WI38 (cell line): ENCODE data around the gene LIMS4.
"Not testable (repeated sequence)": the region's sequence is repeated elsewhere in the genome, so short reads cannot be mapped to it uniquely, and the experiment has no call there.

ENCODE experiments used
- H3K4me3 ChIP-seq: 2 replicates; pipeline ENCODE4 v1.5.1; 2011; ENCODE audit warnings: low read depth, mild to moderate bottlenecking, control low read depth, low read length

Gene LIMS4

GRCh38 chr2:110472171-110473058, at the start of gene LIMS4:
TSS of gene LIMS4 (minus strand) at chr2:110472816. CDS start at chr2:110472778, 38 bp downstream.
- not testable (repeated sequence) for H3K4me3 ChIP-seq

- H3K4me3 ChIP-seq, result not testable (repeated sequence)
Observed at GRCh38 chr2:110499755-110500377, 27.2 kb upstream of the LIMS4 start.

- not testable (repeated sequence) for H3K4me3 ChIP-seq
Observed at GRCh38 chr2:110496027-110496426, 23.4 kb upstream of the LIMS4 start.

- not testable (repeated sequence) for H3K4me3 ChIP-seq
Observed at GRCh38 chr2:110494488-110494887, 21.9 kb upstream of the LIMS4 start.

- not testable (repeated sequence) for H3K4me3 ChIP-seq
Observed at GRCh38 chr2:110488991-110489390, 16.4 kb upstream of the LIMS4 start.

- not testable (repeated sequence) for H3K4me3 ChIP-seq
Observed at GRCh38 chr2:110482697-110483096, 10.1 kb upstream of the LIMS4 start.

- H3K4me3 ChIP-seq, result not testable (repeated sequence)
Observed at GRCh38 chr2:110481200-110481599, 8.6 kb upstream of the LIMS4 start.

GRCh38 chr2:110480084-110480483, 7.5 kb upstream of the LIMS4 start:
- not testable (repeated sequence) for H3K4me3 ChIP-seq

GRCh38 chr2:110477370-110477769, 4.8 kb upstream of the LIMS4 start:
- not testable (repeated sequence) for H3K4me3 ChIP-seq

- not testable (repeated sequence) for H3K4me3 ChIP-seq
Observed at GRCh38 chr2:110476952-110477351, 4.3 kb upstream of the LIMS4 start.

- H3K4me3 ChIP-seq, result not testable (repeated sequence)
Observed at GRCh38 chr2:110475627-110476359, 3.2 kb upstream of the LIMS4 start.

GRCh38 chr2:110474898-110475297, 2.3 kb upstream of the LIMS4 start:
- not testable (repeated sequence) for H3K4me3 ChIP-seq

GRCh38 chr2:110473059-110473358, 393 bp upstream of the LIMS4 start:
- H3K4me3 ChIP-seq, result not testable (repeated sequence)

- not testable (repeated sequence) for H3K4me3 ChIP-seq
Observed at GRCh38 chr2:110468921-110469320, 3.7 kb downstream of the LIMS4 start.

- H3K4me3 ChIP-seq, result not testable (repeated sequence)
Observed at GRCh38 chr2:110465312-110465711, 7.3 kb downstream of the LIMS4 start.

- H3K4me3 ChIP-seq, result not testable (repeated sequence)
Observed at GRCh38 chr2:110462458-110462857, 10.2 kb downstream of the LIMS4 start.

- not testable (repeated sequence) for H3K4me3 ChIP-seq
Observed at GRCh38 chr2:110460318-110460717, 12.3 kb downstream of the LIMS4 start.

- not testable (repeated sequence) for H3K4me3 ChIP-seq
Observed at GRCh38 chr2:110457214-110457590, 15.4 kb downstream of the LIMS4 start.

- H3K4me3 ChIP-seq, result not testable (repeated sequence)
Observed at GRCh38 chr2:110456291-110457213, 16.1 kb downstream of the LIMS4 start.

- not testable (repeated sequence) for H3K4me3 ChIP-seq
Observed at GRCh38 chr2:110455080-110455670, 17.4 kb downstream of the LIMS4 start.
